Lower leg skin (tissue), 3 donors: ENCODE data around the gene CBL.

ENCODE experiments used
- CTCF ChIP-seq, 3 donors: fragments of 450-650 bp; IDR thresholded peaks; one replicate each; pipeline ENCODE4 v1.5.1; 2016; ENCODE audit warnings: antibody characterized with exemption in 3 of 3, mild to moderate bottlenecking in 3 of 3, moderate library complexity in 2 of 3
- POLR2A ChIP-seq, 2 donors: fragments of 450-650 bp; IDR thresholded peaks; one replicate each; pipeline ENCODE4 v1.6.1; 2016 to 2017; ENCODE audit warnings: antibody characterized with exemption in 2 of 2, mild to moderate bottlenecking in 1 of 2, moderate library complexity in 1 of 2

- TF ChIP-seq CTCF (IDR thresholded peaks at IDR 0.05) (no peak), POLR2A (IDR thresholded peaks at IDR 0.05) (no peak)
Measured at GRCh38 chr11:119318240-119319135, 112.3 kb downstream of the CBL start.
